ENCODE results near the gene SLBP. TPM values are rescaled to one million over a fixed set of nuclear protein-coding genes. Genes with fewer than 3 reads are reported as not detected.

Gene SLBP
- total and polyA plus RNA-seq, 2 of the 8 experiments (the other 6 are each of a cell fraction or from before 2014, with no cell fraction given): 44.1 to 49.0 TPM

DNA sequence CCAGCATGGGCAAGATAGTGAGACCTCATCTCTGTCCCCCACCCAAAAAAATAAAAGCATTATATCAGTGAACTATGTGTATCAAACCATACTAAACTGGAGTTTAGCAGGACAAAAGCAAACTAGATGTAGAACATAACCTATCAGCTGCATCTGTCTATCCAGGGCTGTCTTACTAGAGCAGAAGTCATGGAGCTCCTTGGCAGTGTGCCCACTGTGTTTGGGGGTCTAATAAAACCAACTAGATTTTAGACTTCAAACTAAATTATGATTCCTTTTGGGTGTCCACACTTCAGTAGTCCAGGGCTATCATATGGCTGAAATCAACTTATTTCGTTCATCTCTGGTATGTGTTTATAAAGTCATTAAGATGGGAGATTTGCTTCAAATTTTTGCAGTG is 8.3 kb downstream of the SLBP start:
- Histone ChIP-seq H3K4ac (replicated peaks; ENCODE audit: insufficient read length, low read depth, low read length) (no peak overlapping the region), H3K14ac (ENCODE audit: insufficient read length) (no peak overlapping the region), H2BK12ac (ENCODE audit: low read depth, low read length) (no peak overlapping the region), H3K56ac (replicated peaks; ENCODE audit: insufficient read length, low read depth, low read length) (no peak overlapping the region), H3K4me1 (replicated peaks in 1 of 4; ENCODE audit: control insufficient read depth in 3 of 4, insufficient read depth in 4 of 4, low read length in 3 of 4) (no peaks in the 10 kb centered on the region; a peak in 1 of 7 replicates), H3K23me2 (ENCODE audit: low read depth, low read length) (no peaks in the 10 kb centered on the region), H3K18ac (ENCODE audit: extremely low read depth, low read length) (no peak overlapping the region), H2AFZ (ENCODE audit: low read length) (no peak overlapping the region), H2BK120ac (replicated peaks; ENCODE audit: low read depth, low read length) (no peak overlapping the region), H3K23ac (ENCODE audit: insufficient read length) (no peak overlapping the region), H3K79me2 (ENCODE audit: control insufficient read depth in 1 of 2, insufficient read depth in 2 of 2, low read length in 2 of 2) (peaks cover 4 to 49% of the 10 kb centered on the region in 2 experiments; a peak in 3 of 4 replicates), H2BK5ac (ENCODE audit: low read depth, low read length) (no peak overlapping the region), H2BK15ac (ENCODE audit: low read length) (no peak overlapping the region), H3K4me2 (ENCODE audit: insufficient read depth in 1 of 2, low read depth in 2 of 2, low read length in 2 of 2) (no peak overlapping the region), H4K20me1 (replicated peaks in 1 of 2; ENCODE audit: control insufficient read depth in 1 of 2, insufficient read depth in 2 of 2, low read length in 2 of 2) (peaks cover 6 to 7% of the 10 kb centered on the region in 2 experiments), H3K9me3 (ENCODE audit: insufficient read depth in 2 of 2, low read depth in 1 of 2, low read length in 1 of 2) (no peaks in the 10 kb centered on the region), H4K5ac (ENCODE audit: insufficient read length, low read depth, low read length) (no peak overlapping the region), H3K4me3 (ENCODE audit: extremely low read depth in 1 of 4, insufficient read depth in 2 of 4, low read depth in 3 of 4, low read length in 4 of 4) (no peak overlapping the region), H2BK20ac (ENCODE audit: low read length) (no peak overlapping the region), H4K91ac (replicated peaks; ENCODE audit: insufficient read length, low read length) (no peak overlapping the region), H3K27me3 (replicated peaks in 1 of 4; ENCODE audit: control insufficient read depth in 3 of 4, extremely low read depth in 1 of 4, insufficient read depth in 3 of 4, low read length in 3 of 4) (no peaks in the 10 kb centered on the region), H3K9ac (replicated peaks in 1 of 4; ENCODE audit: extremely low read depth in 1 of 4, low read depth in 3 of 4, low read length in 3 of 4) (no peak overlapping the region), H3K27ac (ENCODE audit: low read depth, low read length) (no peak overlapping the region), H4K8ac (ENCODE audit: extremely low read depth, insufficient read depth, low read length) (no peak overlapping the region), H3K79me1 (ENCODE audit: low read depth, low read length) (peaks cover 3% of the 10 kb centered on the region), H2AK5ac (ENCODE audit: low read depth, low read length) (no peak overlapping the region), H3K36me3 (ENCODE audit: control insufficient read depth in 2 of 4, insufficient read depth in 4 of 4, low read length in 3 of 4) (peaks cover 8 to 41% (median 21%) of the 10 kb centered on the region in 4 experiments)
- ChIA-PET CTCF (ENCODE audit: partially characterized antibody) (interaction anchor here (1.2 to 22.9 kb wide), 3 partner anchors 9 to 22 kb away, joined by 3 to 326 read pairs (median 94); partner anchors contain the start of genes TACC3 and TMEM129), POLR2A (ENCODE audit: partially characterized antibody) (interaction anchor here (1.0 to 2.9 kb wide), 4 partner anchors 8 to 14 kb away, joined by 3 to 14 read pairs (median 4); partner anchors contain the start of gene SLBP)
- no peak for FAIRE-seq
- DNase-seq (ENCODE audit: low read depth in 1 of 2, low spot score in 2 of 2): no peak
- 100% methylated on average over 1 of the region's 1 CpG; no CpG with 5 or more reads in 1 of the 2 experiments for WGBS, 2 experiments (ENCODE audit: extremely low coverage in 1 of 2, insufficient coverage in 1 of 2, insufficient read length in 1 of 2, insufficient replicate concordance in 2 of 2, low coverage in 1 of 2, low lambda C conversion rate in 2 of 2, missing lambda C conversion rate in 1 of 2)
- no peak for TF ChIP-seq KDM4A (IDR thresholded peaks at IDR 0.05; ENCODE audit: low read depth, low read length, severe bottlenecking)
- TF ChIP-seq SP4 (IDR thresholded peaks at IDR 0.05; ENCODE audit: low read length): no peak
- no peak for TF ChIP-seq SIN3A (conservative IDR thresholded peaks at IDR 0.05 in 1 of 2, IDR thresholded peaks at IDR 0.05 in 1 of 2; ENCODE audit: low read depth in 1 of 2, low read length in 2 of 2)
- no peak for TF ChIP-seq USF2 (IDR thresholded peaks at IDR 0.05; ENCODE audit: low read length)
- TF ChIP-seq, protein P1, sequence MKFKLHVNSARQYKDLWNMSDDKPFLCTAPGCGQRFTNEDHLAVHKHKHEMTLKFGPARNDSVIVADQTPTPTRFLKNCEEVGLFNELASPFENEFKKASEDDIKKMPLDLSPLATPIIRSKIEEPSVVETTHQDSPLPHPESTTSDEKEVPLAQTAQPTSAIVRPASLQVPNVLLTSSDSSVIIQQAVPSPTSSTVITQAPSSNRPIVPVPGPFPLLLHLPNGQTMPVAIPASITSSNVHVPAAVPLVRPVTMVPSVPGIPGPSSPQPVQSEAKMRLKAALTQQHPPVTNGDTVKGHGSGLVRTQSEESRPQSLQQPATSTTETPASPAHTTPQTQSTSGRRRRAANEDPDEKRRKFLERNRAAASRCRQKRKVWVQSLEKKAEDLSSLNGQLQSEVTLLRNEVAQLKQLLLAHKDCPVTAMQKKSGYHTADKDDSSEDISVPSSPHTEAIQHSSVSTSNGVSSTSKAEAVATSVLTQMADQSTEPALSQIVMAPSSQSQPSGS (IDR thresholded peaks at IDR 0.05; ENCODE audit: low read length): no peak
- TF ChIP-seq CEBPB (IDR thresholded peaks at IDR 0.05; ENCODE audit: low read depth, low read length): no peak
- TF ChIP-seq KDM5A (IDR thresholded peaks at IDR 0.05; ENCODE audit: low read length): no peak
- no peak for TF ChIP-seq EZH2 (IDR thresholded peaks at IDR 0.05; ENCODE audit: low read depth, low read length, severe bottlenecking)
- no peak for TF ChIP-seq FOSL1 (IDR thresholded peaks at IDR 0.05; ENCODE audit: insufficient read depth, low read depth, low read length)
- TF ChIP-seq JUND (IDR thresholded peaks at IDR 0.05; ENCODE audit: low read length): no peak

All from H1 (cell line).